Astrocyte of the cerebellum (primary cell): ENCODE data around the gene NT5C3B.

ENCODE experiments used
- DNase-seq: peaks from one replicate; pipeline ENCODE4 v3.0.0-alpha.2; 2011; ENCODE audit warnings: low read depth
- H3K4me3 ChIP-seq: 2 replicates; pipeline ENCODE4 v1.5.1; 2011; ENCODE audit warnings: mild to moderate bottlenecking, low read depth, low read length, moderate library complexity
- in situ Hi-C: cut with HindIII; loops from 2 replicates; pipeline ENCODE4 v1.10.0; 2017; ENCODE audit warnings: low sequenced_read_pairs
- TF ChIP-seq, protein P1 (sequence below): IDR thresholded peaks from 2 replicates; pipeline ENCODE4 v1.5.1; 2012; ENCODE audit warnings: low read length, low read depth, moderate library complexity, mild to moderate bottlenecking; ENCODE audit errors: missing control alignments

The NT5C3B gene

DNA sequence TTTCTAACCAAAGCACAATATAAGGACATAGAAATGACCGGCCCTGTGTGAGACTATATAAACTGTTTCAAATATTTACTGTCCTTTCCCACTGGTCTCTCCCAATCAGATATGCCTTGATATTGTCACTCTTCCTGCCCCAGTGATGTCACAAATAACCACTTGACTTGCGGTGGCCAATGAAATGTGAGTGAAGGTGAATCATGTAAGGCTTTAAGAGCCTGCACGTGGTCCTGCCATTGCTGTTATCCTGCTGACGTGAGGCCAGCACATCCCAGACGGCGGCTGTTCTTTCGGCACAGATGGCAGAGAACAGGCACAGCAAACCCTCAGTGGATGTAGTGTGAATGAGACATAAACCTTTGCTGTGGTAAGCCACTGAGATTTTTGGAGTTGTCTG is 34.6 kb upstream of the NT5C3B start:
- no peak overlapping the region for H3K4me3 ChIP-seq
- in situ Hi-C loops, result no loop called here
- no peak for DNase-seq
- TF ChIP-seq, protein P1, sequence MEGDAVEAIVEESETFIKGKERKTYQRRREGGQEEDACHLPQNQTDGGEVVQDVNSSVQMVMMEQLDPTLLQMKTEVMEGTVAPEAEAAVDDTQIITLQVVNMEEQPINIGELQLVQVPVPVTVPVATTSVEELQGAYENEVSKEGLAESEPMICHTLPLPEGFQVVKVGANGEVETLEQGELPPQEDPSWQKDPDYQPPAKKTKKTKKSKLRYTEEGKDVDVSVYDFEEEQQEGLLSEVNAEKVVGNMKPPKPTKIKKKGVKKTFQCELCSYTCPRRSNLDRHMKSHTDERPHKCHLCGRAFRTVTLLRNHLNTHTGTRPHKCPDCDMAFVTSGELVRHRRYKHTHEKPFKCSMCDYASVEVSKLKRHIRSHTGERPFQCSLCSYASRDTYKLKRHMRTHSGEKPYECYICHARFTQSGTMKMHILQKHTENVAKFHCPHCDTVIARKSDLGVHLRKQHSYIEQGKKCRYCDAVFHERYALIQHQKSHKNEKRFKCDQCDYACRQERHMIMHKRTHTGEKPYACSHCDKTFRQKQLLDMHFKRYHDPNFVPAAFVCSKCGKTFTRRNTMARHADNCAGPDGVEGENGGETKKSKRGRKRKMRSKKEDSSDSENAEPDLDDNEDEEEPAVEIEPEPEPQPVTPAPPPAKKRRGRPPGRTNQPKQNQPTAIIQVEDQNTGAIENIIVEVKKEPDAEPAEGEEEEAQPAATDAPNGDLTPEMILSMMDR, result no peak

DNA sequence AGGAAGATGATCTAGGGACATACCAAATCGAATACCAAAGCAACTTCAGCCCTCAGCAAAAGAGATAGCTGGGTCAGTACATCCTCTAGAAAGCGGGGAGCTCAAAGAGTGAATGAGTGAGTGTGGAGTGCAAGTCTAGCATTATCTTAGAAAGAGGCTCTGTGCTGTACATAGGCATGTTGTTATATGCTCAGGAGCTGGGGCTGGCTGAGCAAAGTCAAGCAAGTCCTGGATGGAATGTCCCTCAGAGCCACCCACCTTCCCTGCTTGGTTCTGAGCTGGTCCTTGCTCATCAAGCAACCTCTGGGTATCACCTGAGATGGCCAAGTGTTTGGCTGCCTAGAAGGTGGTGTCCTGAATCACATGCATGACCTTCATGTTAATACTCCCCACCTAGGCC is 34.1 kb upstream of the NT5C3B start:
- H3K4me3 ChIP-seq, result no peak overlapping the region
- TF ChIP-seq, protein P1, result no peak
- DNase-seq, result no peak
- in situ Hi-C loops, result no loop called here

GRCh38 chr17:41869426-41869825 is 33.4 kb upstream of the NT5C3B start:
- DNase-seq, result no peak
- no peak overlapping the region for H3K4me3 ChIP-seq
- in situ Hi-C loops, result no loop called here
- TF ChIP-seq, protein P1, result no peak

GRCh38 chr17:41868568-41868967 is 32.5 kb upstream of the NT5C3B start:
- H3K4me3 ChIP-seq, result no peak overlapping the region
- in situ Hi-C loops, result no loop called here
- DNase-seq, result no peak
- TF ChIP-seq, protein P1, result no peak

DNA sequence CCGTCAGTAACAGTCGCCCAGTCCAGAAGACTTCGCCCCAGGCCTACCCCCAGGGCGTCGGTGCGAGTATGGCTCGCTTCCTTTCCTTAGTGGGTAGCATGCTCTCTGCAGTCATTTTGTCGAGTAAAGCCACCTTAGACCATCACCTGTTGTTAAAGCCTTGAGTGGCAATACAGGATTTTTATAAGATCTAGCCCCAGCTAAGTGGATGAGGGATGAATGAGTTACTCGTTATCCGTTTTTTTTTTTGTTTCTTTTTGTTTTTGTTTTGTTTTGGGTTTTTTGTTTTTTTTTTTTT is 29.5 kb upstream of the NT5C3B start:
- peak overlapping the region; percentile 90 for H3K4me3 ChIP-seq
- DNase-seq, result no peak
- in situ Hi-C loops, result no loop called here
- TF ChIP-seq, protein P1, result no peak

GRCh38 chr17:41864836-41865595 is 29.0 kb upstream of the NT5C3B start, which contains the start of gene KLHL11:
KLHL11 (minus strand) TSS chr17:41865423; CDS start chr17:41865370, 53 bp downstream.
- in situ Hi-C loops, result no loop called here
- peak within 1 kb of the TSS; percentile 90 for H3K4me3 ChIP-seq
- TF ChIP-seq, protein P1, result no peak
- DNase-seq, result peak; percentile 74
